ENCODE data around the gene OTOGL.

GRCh38 chr12:80064269-80064668 is 35.1 kb upstream of the OTOGL start:
- TF ChIP-seq CTCF (IDR thresholded peaks at IDR 0.05; ENCODE audit: poor library complexity, severe bottlenecking): no peak
- no peak for TF ChIP-seq EZH2 (IDR thresholded peaks at IDR 0.05; ENCODE audit: borderline replicate concordance, insufficient read depth, low read length, poor library complexity, severe bottlenecking)

Measured in neural cell (in vitro differentiated cells).